Measurements from ENCODE around the gene TAF4.

DNA sequence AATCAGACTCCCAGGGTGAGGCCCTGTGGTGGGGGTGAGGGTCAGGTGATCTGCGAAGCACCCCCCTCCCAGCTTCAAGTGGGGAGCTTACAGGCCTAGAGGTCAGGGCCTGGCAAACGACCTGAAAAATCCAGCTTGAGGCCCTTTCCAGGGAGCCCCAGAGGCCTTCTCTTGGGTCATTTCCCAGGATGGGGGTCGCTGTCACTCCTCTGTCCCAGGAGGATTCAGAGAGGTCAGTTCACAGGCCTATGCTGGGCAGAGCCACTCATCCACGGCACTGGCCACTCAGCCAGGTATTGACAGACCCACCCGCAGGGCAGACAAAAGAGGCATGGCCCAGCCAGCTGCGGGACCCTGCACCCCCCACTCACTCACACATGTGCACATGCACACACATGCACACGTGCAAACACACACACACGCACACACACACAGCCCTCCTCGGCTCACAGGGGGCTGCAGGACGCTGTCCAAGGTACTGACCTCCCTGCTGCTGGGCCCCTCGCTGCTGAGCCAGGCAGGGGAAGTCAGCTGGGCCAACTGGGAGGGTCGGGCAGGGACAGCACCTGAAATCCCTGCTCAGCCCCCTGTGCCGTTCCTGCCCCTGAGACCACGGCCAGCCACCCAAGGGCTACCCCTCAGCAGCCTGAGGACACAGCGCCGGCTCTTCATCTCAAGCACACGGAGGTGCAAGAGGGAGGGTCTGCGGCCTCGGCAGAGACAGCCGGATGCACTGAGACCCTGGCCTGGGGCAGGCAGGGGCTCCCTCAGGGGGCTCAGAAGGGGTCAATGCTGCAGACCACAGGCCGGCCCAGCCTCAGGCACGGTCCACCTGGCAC, 113.8 kb downstream of the TAF4 start:
- TF ChIP-seq, protein P1, sequence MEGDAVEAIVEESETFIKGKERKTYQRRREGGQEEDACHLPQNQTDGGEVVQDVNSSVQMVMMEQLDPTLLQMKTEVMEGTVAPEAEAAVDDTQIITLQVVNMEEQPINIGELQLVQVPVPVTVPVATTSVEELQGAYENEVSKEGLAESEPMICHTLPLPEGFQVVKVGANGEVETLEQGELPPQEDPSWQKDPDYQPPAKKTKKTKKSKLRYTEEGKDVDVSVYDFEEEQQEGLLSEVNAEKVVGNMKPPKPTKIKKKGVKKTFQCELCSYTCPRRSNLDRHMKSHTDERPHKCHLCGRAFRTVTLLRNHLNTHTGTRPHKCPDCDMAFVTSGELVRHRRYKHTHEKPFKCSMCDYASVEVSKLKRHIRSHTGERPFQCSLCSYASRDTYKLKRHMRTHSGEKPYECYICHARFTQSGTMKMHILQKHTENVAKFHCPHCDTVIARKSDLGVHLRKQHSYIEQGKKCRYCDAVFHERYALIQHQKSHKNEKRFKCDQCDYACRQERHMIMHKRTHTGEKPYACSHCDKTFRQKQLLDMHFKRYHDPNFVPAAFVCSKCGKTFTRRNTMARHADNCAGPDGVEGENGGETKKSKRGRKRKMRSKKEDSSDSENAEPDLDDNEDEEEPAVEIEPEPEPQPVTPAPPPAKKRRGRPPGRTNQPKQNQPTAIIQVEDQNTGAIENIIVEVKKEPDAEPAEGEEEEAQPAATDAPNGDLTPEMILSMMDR (IDR thresholded peaks at IDR 0.05), result no peak
- no peak for TF ChIP-seq POLR2A (IDR thresholded peaks at IDR 0.05)
